Endothelial cell of umbilical vein (primary cell): ENCODE data around the gene SEH1L. TPM values are rescaled to one million over a fixed set of nuclear protein-coding genes. Genes with fewer than 3 reads are reported as not detected.

Experiments
- BruUV-seq: library from RNA; stranded (reverse); fragments of 400-500 nt; replicated peaks from 2 replicates; lab custom pipeline; 2021; lab: Mats Ljungman, UMichigan
- CTCF ChIA-PET: fragments of 300-600, 350-600 bp; sonication (Branson Sonifier 250); formaldehyde crosslinking; loops from one replicate; lab custom pipeline; 2021; ENCODE audit warnings: antibody characterized with exemption, inconsistent platforms; lab: Charles Lee
- POLR2A ChIA-PET: fragments of 300-600, 350-600 bp; sonication (Branson Sonifier 250); formaldehyde crosslinking; loops from one replicate; lab custom pipeline; 2021; ENCODE audit warnings: antibody characterized with exemption, inconsistent platforms; lab: Charles Lee
- DNase-seq: peaks from one replicate; pipeline ENCODE4 v3.0.0-alpha.2; 2011; ENCODE audit warnings: low read depth, low spot score
- FAIRE-seq: peaks from 2 replicates; lab custom pipeline; 2011; peaks lifted over from hg19 to GRCh38; lab: Jason Lieb, UNC
- H2AFZ ChIP-seq: 2 replicates; pipeline ENCODE4 v1.6.0; 2012; ENCODE audit warnings: low read depth, low read length, control low read depth, inconsistent platforms
- H3K27ac ChIP-seq: 2 replicates; pipeline ENCODE4 v1.5.1; 2011; ENCODE audit warnings: low read depth, mild to moderate bottlenecking, control low read depth, low read length, moderate library complexity; ENCODE audit not compliant: insufficient read depth
- H3K27me3 ChIP-seq, 2 experiments: 2 replicates each; pipeline versions ENCODE4 v1.6.0 to v1.6.1; 2011; ENCODE audit warnings: low read length in 2 of 2, mixed read lengths in 1 of 2; ENCODE audit not compliant: control insufficient read depth in 2 of 2, insufficient read depth in 2 of 2
- H3K36me3 ChIP-seq, 2 experiments: 2 replicates in 1 of 2; 3 replicates in 1 of 2; pipeline ENCODE4 v1.5.1; 2011; ENCODE audit warnings: low read length in 2 of 2, mild to moderate bottlenecking in 1 of 2, moderate library complexity in 1 of 2; ENCODE audit not compliant: control insufficient read depth in 2 of 2, insufficient read depth in 2 of 2; ENCODE audit errors: extremely low read depth in 1 of 2
- H3K4me1 ChIP-seq: 3 replicates; pipeline ENCODE4 v1.5.1; 2011; ENCODE audit warnings: mild to moderate bottlenecking, low read length; ENCODE audit not compliant: control insufficient read depth, insufficient read depth; ENCODE audit errors: extremely low read depth
- H3K4me2 ChIP-seq: 2 replicates; pipeline ENCODE4 v1.6.1; 2011; ENCODE audit warnings: low read length, control low read depth, mixed read lengths; ENCODE audit not compliant: insufficient read depth
- H3K4me3 ChIP-seq, 3 experiments: fragments of 200-600 bp in 1 of 3; sonication (generic), shearing (Covaris generic) in 1 of 3; replicated peaks in 1 of 3; 2 replicates each; pipeline ENCODE4 v1.5.1; 2011 to 2016; ENCODE audit warnings: control low read depth in 3 of 3, low read length in 3 of 3, mild to moderate bottlenecking in 2 of 3, inconsistent platforms in 1 of 3, low read depth in 1 of 3, moderate library complexity in 1 of 3; ENCODE audit not compliant: insufficient read depth in 1 of 3
- H3K79me2 ChIP-seq: 2 replicates; pipeline ENCODE4 v1.6.0; 2012; ENCODE audit warnings: low read length, inconsistent platforms; ENCODE audit not compliant: control insufficient read depth, insufficient read depth
- H3K9ac ChIP-seq: replicated peaks from 2 replicates; pipeline ENCODE3; 2011; ENCODE audit warnings: low read length, control low read depth; ENCODE audit not compliant: insufficient read depth; ENCODE audit errors: extremely low read depth
- H3K9me1 ChIP-seq: replicated peaks from 3 replicates; pipeline ENCODE4 v1.6.0; 2011; ENCODE audit warnings: mild to moderate bottlenecking, low read length; ENCODE audit not compliant: control insufficient read depth, insufficient read depth; ENCODE audit errors: extremely low read depth
- H3K9me3 ChIP-seq: replicated peaks from 2 replicates; pipeline ENCODE4 v1.5.1; 2012; ENCODE audit warnings: low read length, inconsistent platforms; ENCODE audit not compliant: control insufficient read depth, insufficient read depth
- H4K20me1 ChIP-seq: replicated peaks from 2 replicates; pipeline ENCODE3; 2011; ENCODE audit warnings: mild to moderate bottlenecking, low read length; ENCODE audit not compliant: control insufficient read depth, insufficient read depth; ENCODE audit errors: extremely low read depth
- EZH2 ChIP-seq: IDR thresholded peaks from 2 replicates; pipeline ENCODE4 v1.6.1; 2012; ENCODE audit warnings: borderline replicate concordance, low read depth, mild to moderate bottlenecking, moderate library complexity, low read length, inconsistent platforms; ENCODE audit not compliant: severe bottlenecking
- FOS ChIP-seq: IDR thresholded peaks from 2 replicates; pipeline ENCODE4 v1.6.1; 2011; ENCODE audit warnings: mild to moderate bottlenecking, low read length, moderate library complexity, borderline replicate concordance; ENCODE audit not compliant: insufficient read depth
- GATA2 ChIP-seq: IDR thresholded peaks from 2 replicates; pipeline ENCODE4 v1.7.0; 2011; ENCODE audit warnings: low read depth, mild to moderate bottlenecking, moderate library complexity, mixed read lengths, low read length; ENCODE audit not compliant: insufficient read length, insufficient read depth
- POLR2A ChIP-seq: IDR thresholded peaks from 2 replicates; pipeline ENCODE4 v1.6.1; 2012; ENCODE audit warnings: low read depth, mild to moderate bottlenecking, control low read depth, low read length
- POLR2AphosphoS5 ChIP-seq: IDR thresholded peaks from 2 replicates; pipeline ENCODE4 v1.6.1; 2012; ENCODE audit warnings: low read depth, mild to moderate bottlenecking, control low read depth, low read length, moderate library complexity; ENCODE audit not compliant: insufficient read depth
- dilution Hi-C: fragments of 300-500 bp; cut with MboI; formaldehyde crosslinking; loops from one replicate; pipeline ENCODE4 v1.15.0; 2019; ENCODE audit warnings: low sequenced_read_pairs; ENCODE audit not compliant: extremely low pct_ligation_motif_present
- intact Hi-C: fragments of 100-400 bp; cut with micrococcal nuclease; formaldehyde crosslinking; loops from one replicate; pipeline ENCODE4 v1.10.0; 2022
- polyA plus RNA-seq, 4 experiments: library from polyadenylated mRNA; depleted of rRNA in 3 of 4; stranded (reverse) in 3 of 4; unstranded in 1 of 4; fragments of >200 nt; gene quantifications; 2 replicates each; pipeline versions ENCODE4 v1.2.1 to v1.2.3, GENCODE V29; 2011 to 2012; ENCODE audit warnings: missing spikeins in 1 of 4
- total RNA-seq: library from RNA; stranded (reverse); gene quantifications from 2 replicates; pipeline ENCODE4 v1.2.3, GENCODE V29; 2021
- TF ChIP-seq, protein P1 (sequence below): IDR thresholded peaks from 2 replicates; pipeline ENCODE4 v1.6.1; 2011; ENCODE audit not compliant: insufficient read depth, insufficient read length

SEH1L gene
- total and polyA plus RNA-seq, 2 donors (not counting 3 experiments of a cell fraction or from before 2014, with no cell fraction given), result 19.8 to 42.8 TPM

DNA sequence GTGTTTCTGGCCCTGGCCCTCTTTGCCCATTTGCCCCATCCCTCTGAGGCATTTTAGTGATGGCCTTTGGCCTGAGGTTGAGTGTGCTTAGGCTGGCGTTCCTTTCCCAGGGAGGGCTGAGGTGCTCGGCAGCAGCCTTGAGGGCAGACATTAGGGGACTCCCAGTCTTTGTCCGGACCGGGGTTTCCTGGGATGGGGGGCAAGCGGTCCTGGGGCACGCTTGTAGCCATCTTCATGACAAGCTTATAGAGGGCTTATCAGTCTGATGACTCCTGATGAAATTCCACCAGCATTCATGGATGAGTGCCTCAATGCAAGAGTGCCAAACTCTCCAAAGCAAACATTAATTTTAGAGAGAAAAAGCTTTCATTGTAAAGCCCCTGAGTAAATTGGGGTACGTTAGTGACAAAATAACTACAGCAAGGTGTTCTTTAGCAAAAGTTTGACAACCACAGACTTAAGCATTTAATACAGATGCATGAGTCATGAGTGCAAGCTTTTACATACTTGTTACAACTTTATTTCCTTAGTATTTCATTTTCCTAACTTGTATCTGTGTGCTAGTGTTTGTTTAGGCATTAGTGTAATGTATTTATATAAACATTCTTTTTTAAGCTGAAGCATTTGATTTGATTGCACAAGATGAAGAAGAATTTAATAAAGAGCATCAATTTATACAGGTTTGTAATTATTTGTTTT, 89.0 kb downstream of the SEH1L start:
- DNase-seq (no peak), FAIRE-seq (no peak)
- ChIA-PET CTCF (interaction anchor here (0.9 kb wide), 1 partner anchor 31 kb away, joined by 4 read pairs; no protein-coding TSS in a partner anchor), POLR2A (no interaction called here)
- Histone ChIP-seq H3K9ac (no peak overlapping the region), H3K4me2 (no peak overlapping the region), H3K79me2 (no peaks in the 10 kb centered on the region), H3K27ac (no peak overlapping the region), H3K4me3 (no peak overlapping the region), H3K27me3 (no peaks in the 10 kb centered on the region), H3K9me1 (no peaks in the 10 kb centered on the region), H4K20me1 (no peaks in the 10 kb centered on the region), H2AFZ (no peak overlapping the region), H3K9me3 (no peaks in the 10 kb centered on the region), H3K36me3 (peaks cover 0 to 10% of the 10 kb centered on the region in 2 experiments), H3K4me1 (no peaks in the 10 kb centered on the region)
- no peak for TF ChIP-seq FOS
- no peak for TF ChIP-seq EZH2
- TF ChIP-seq, protein P1, sequence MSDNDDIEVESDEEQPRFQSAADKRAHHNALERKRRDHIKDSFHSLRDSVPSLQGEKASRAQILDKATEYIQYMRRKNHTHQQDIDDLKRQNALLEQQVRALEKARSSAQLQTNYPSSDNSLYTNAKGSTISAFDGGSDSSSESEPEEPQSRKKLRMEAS, result no peak
- no peak for TF ChIP-seq POLR2AphosphoS5
- no peak for TF ChIP-seq POLR2A
- TF ChIP-seq GATA2, result no peak
- dilution Hi-C loops, result no loop called here
- intact Hi-C loops, result no loop called here
- no TSS peak for BruUV-seq

Other genes with a start within 250 kb of the SEH1L start
- gene CEP76, start 245.3 kb upstream of the SEH1L start, total RNA-seq, result 8.6 and 8.8 TPM in 2 replicates
- gene CEP76, start 245.3 kb upstream of the SEH1L start, polyA plus RNA-seq, result 4.7 and 5.8 TPM in 2 replicates
- 71.0 and 72.3 TPM in 2 replicates for gene PSMG2, start 245.0 kb upstream of the SEH1L start, total RNA-seq
- gene PSMG2, start 245.0 kb upstream of the SEH1L start, polyA plus RNA-seq, result 36.1 and 42.0 TPM in 2 replicates
- 20.9 and 21.7 TPM in 2 replicates for gene PTPN2, start 63.8 kb upstream of the SEH1L start, total RNA-seq
- 4.9 and 8.2 TPM in 2 replicates for gene PTPN2, start 63.8 kb upstream of the SEH1L start, polyA plus RNA-seq
- gene CEP192, start 43.4 kb downstream of the SEH1L start, total RNA-seq, result 22.7 and 22.9 TPM in 2 replicates
- gene CEP192, start 43.4 kb downstream of the SEH1L start, polyA plus RNA-seq, result 10.3 and 14.5 TPM in 2 replicates